ENCODE data around the gene TRERF1.

DNA sequence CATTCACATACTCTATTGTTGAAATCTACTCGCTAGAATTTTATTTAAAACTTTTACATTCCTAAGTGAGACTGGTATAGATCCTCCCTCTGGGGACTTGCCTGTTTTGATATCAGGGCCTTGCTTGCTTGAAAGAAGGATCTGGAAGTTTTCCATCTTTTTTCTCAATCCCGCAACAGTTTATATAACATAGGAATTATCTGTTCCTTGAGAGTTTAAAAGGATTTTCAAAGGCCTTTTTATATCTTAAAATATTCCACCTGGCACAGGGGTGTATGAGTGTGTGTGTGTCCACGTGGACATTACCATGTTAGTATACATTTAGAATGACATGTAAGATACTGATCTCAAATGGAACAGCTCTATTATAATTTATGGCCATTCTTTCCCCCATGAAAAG lies 96.3 kb downstream of the TRERF1 start:
- TF ChIP-seq, protein P1, sequence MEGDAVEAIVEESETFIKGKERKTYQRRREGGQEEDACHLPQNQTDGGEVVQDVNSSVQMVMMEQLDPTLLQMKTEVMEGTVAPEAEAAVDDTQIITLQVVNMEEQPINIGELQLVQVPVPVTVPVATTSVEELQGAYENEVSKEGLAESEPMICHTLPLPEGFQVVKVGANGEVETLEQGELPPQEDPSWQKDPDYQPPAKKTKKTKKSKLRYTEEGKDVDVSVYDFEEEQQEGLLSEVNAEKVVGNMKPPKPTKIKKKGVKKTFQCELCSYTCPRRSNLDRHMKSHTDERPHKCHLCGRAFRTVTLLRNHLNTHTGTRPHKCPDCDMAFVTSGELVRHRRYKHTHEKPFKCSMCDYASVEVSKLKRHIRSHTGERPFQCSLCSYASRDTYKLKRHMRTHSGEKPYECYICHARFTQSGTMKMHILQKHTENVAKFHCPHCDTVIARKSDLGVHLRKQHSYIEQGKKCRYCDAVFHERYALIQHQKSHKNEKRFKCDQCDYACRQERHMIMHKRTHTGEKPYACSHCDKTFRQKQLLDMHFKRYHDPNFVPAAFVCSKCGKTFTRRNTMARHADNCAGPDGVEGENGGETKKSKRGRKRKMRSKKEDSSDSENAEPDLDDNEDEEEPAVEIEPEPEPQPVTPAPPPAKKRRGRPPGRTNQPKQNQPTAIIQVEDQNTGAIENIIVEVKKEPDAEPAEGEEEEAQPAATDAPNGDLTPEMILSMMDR (IDR thresholded peaks at IDR 0.05) = no peak
- TF ChIP-seq POLR2A (IDR thresholded peaks at IDR 0.05) = no peak
